ENCODE results near the gene GPR108. TPM values are rescaled to one million over a fixed set of nuclear protein-coding genes. Genes with fewer than 3 reads are reported as not detected.

The GPR108 gene
- polyA plus RNA-seq, 1 experiment, result 34.5 TPM

DNA sequence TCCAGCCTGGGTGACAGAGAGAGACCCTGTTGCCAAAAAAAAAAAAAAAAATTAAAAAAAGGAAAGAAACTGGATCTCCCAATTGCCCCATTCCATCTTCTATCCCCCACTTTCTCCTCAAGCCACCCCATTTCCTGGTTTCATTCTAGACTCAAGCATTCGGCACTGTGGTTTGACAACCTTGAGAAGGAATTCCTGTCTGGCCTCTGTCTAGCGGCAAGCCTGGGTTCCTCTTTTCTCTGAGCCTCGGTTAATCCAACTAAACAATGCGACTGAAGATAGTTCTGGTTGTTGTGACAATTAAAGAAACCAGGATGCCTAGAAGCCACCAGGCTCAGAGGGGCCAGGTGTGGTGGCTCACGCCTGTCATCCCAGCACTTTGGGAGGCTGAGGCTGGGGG, 13.6 kb downstream of the GPR108 start:
- DNase-seq (ENCODE audit: low read depth, low spot score), result no peak
- CTCF ChIA-PET, result interaction anchor here (1.5 kb wide), 1 partner anchor 9 kb away, joined by 3 read pairs; no protein-coding TSS in a partner anchor
- TF ChIP-seq, protein P1, sequence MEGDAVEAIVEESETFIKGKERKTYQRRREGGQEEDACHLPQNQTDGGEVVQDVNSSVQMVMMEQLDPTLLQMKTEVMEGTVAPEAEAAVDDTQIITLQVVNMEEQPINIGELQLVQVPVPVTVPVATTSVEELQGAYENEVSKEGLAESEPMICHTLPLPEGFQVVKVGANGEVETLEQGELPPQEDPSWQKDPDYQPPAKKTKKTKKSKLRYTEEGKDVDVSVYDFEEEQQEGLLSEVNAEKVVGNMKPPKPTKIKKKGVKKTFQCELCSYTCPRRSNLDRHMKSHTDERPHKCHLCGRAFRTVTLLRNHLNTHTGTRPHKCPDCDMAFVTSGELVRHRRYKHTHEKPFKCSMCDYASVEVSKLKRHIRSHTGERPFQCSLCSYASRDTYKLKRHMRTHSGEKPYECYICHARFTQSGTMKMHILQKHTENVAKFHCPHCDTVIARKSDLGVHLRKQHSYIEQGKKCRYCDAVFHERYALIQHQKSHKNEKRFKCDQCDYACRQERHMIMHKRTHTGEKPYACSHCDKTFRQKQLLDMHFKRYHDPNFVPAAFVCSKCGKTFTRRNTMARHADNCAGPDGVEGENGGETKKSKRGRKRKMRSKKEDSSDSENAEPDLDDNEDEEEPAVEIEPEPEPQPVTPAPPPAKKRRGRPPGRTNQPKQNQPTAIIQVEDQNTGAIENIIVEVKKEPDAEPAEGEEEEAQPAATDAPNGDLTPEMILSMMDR (IDR thresholded peaks at IDR 0.05; ENCODE audit: low read depth, low read length), result no peak

DNA sequence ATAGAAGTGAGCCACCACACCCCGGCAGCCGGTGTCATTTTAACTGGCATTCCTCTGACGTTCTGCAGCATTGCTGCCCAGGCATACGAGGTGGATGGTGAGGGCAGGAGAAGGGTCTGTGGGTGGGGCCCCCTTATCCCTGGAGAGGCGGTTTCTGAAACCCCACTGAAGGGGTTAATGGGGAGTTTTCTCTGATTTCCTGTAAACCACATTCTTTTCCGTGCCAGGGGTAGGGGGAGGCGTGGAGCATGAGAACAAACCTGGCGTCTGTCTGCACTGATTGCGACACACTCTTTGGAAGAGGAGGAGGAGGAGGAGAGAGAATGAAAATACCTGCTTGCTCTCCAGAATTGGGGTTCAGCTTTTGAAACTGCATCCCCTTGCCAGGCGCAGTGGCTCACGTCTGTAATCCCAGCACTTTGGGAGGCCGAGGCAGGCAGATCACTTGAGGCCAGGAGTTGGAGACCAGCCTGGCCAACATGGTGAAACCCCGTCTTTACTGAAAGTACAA, 14.2 kb downstream of the GPR108 start:
- Histone ChIP-seq H3K9me3 (ENCODE audit: control insufficient read depth, insufficient read depth, low read length) (peaks cover 7% of the 10 kb centered on the region; the same call in 1 of the 2 replicates), H3K4me3 (ENCODE audit: low read depth, low read length) (no peak overlapping the region), H3K27ac (ENCODE audit: low read depth, low read length) (no peak overlapping the region), H3K27me3 (ENCODE audit: control insufficient read depth, insufficient read depth, low read length) (peaks cover 4% of the 10 kb centered on the region)
- no peak for DNase-seq (ENCODE audit: low read depth, low spot score)
- TF ChIP-seq, protein P1 (IDR thresholded peaks at IDR 0.05; ENCODE audit: low read depth, low read length), result no peak
- CTCF ChIA-PET, result interaction anchor here (1.5 kb wide), 1 partner anchor 10 kb away, joined by 3 read pairs; no protein-coding TSS in a partner anchor
- POLR2A ChIA-PET, result interaction anchor here (0.7 kb wide), 1 partner anchor 745 kb away, joined by 9 read pairs; the partner anchor contains the start of gene RANBP3

More for the DNA sequence above, 13.6 kb downstream of the GPR108 start:
- Histone ChIP-seq H3K27ac (ENCODE audit: low read depth, low read length) (peak overlapping the region; percentile 2), H3K9me3 (ENCODE audit: control insufficient read depth, insufficient read depth, low read length) (peaks cover 5% of the 10 kb centered on the region; the same call in 1 of the 2 replicates), H3K4me3 (ENCODE audit: low read depth, low read length) (no peak overlapping the region), H3K27me3 (ENCODE audit: control insufficient read depth, insufficient read depth, low read length) (peaks cover 4% of the 10 kb centered on the region)
- POLR2A ChIA-PET, result interaction anchor here (0.7 kb wide), 1 partner anchor 746 kb away, joined by 9 read pairs; the partner anchor contains the start of gene RANBP3

DNA sequence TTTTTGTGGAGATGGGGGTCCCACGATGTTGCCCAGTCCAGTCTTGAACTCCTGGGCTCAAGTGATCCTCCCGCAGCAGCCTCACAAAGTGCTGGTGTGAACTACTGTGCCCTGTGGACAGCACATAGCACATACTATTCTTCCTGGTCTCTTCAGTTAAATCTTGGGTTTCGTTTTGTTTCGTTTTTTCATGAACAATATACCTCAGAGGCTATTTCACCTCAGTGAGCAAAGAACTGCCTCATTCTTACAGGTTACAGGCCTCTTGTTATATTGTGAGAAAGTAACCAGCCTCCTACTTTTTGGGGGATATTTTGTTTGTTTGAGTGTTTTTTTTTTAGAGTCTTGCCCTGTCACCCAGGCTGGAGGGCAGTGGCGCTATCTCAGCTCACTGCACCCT, 15.6 kb downstream of the GPR108 start:
- no peak overlapping the region for H3K27ac ChIP-seq (ENCODE audit: low read depth, low read length)
- peaks cover 4% of the 10 kb centered on the region for H3K27me3 ChIP-seq (ENCODE audit: control insufficient read depth, insufficient read depth, low read length)
- POLR2A ChIA-PET, result no interaction called here
- TF ChIP-seq, protein P1 (IDR thresholded peaks at IDR 0.05; ENCODE audit: low read depth, low read length), result no peak
- CTCF ChIA-PET, result no interaction called here
- peaks cover 12% of the 10 kb centered on the region; the same call in 1 of the 2 replicates for H3K9me3 ChIP-seq (ENCODE audit: control insufficient read depth, insufficient read depth, low read length)
- H3K4me3 ChIP-seq (ENCODE audit: low read depth, low read length), result no peak overlapping the region
- no peak for DNase-seq (ENCODE audit: low read depth, low spot score)

DNA sequence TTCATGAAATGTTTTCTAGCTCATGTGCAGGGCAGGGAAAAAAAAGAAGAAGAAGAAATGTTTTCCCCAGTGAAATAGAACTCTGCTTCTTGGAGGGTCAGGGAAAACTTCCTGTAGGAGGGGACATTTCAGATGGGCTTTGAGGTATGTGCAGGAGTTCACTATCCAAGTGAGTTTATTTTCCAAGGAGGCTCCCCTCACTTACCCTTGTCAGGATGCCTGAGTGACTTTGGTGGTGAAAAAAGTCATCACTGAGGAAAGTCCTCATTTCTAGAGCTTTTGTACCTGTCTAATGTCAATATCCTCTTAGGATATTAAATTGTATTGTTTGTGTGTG, 16.3 kb downstream of the GPR108 start:
- Histone ChIP-seq H3K9me3 (ENCODE audit: control insufficient read depth, insufficient read depth, low read length) (peaks cover 12% of the 10 kb centered on the region; the same call in 1 of the 2 replicates), H3K27ac (ENCODE audit: low read depth, low read length) (no peak overlapping the region), H3K4me3 (ENCODE audit: low read depth, low read length) (no peak overlapping the region), H3K27me3 (ENCODE audit: control insufficient read depth, insufficient read depth, low read length) (peaks cover 4% of the 10 kb centered on the region)
- POLR2A ChIA-PET, result interaction anchor here (0.6 kb wide), 1 partner anchor 871 kb away, joined by 3 read pairs; no protein-coding TSS in a partner anchor
- DNase-seq (ENCODE audit: low read depth, low spot score), result no peak
- TF ChIP-seq, protein P1 (IDR thresholded peaks at IDR 0.05; ENCODE audit: low read depth, low read length), result no peak
- CTCF ChIA-PET, result no interaction called here

DNA sequence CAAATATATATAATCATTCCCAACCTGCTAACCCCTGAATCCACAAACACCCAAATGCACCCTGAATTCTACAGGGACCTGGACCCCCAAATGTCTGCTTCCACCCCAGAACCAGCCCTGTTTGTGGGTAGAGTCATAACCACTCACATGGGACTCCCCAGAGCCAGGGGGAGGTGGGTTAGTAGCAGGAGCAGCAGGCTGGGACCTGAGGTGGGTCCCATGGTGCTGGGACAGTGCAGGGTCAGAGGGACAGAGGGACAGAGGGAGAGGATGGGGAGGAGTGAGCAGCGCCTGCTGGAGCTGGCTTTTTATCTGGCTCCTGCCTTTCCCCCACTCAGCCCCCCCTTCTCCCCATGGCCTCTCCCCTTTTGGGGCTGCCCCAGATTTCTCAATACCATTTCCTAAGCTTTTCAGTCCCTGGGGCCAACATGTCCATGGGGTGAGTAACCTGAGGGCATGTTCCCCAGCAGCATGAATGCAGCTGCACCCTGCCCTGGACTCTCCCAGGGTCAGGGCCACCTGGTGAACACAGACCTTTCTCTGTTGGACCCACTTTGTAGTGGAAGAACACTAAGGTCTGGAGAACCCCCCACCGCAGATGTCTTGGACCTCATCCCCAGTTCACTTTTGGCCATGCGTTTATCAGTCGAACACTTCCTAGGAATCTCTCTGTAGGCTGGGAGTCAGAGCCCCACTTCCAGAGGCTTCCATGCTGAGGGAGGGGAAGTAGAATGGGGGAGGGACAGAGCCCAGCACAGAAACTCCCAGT, 16.8 kb downstream of the GPR108 start, which contains the start of gene C3:
C3 (minus strand) TSS at position 282 of the 769 bp plus-strand sequence; CDS start at position 221, 61 bp downstream.
- Histone ChIP-seq H3K27ac (ENCODE audit: low read depth, low read length) (no peak within 1 kb of the TSS), H3K4me3 (ENCODE audit: low read depth, low read length) (no peak within 1 kb of the TSS), H3K9me3 (ENCODE audit: control insufficient read depth, insufficient read depth, low read length) (peaks cover 12% of the 10 kb centered on the region; the same call in 1 of the 2 replicates), H3K27me3 (ENCODE audit: control insufficient read depth, insufficient read depth, low read length) (peaks cover 4% of the 10 kb centered on the region)
- no peak for DNase-seq (ENCODE audit: low read depth, low spot score)
- TF ChIP-seq, protein P1 (IDR thresholded peaks at IDR 0.05; ENCODE audit: low read depth, low read length), result no peak
- CTCF ChIA-PET, result no interaction called here
- POLR2A ChIA-PET, result interaction anchor here (0.6 kb wide), 1 partner anchor 871 kb away, joined by 3 read pairs; no protein-coding TSS in a partner anchor

Data from AG04450 (cell line).